Thyroid gland (tissue), 4 donors: ENCODE measurements around the gene XBP1. TPM values are rescaled to one million over a fixed set of nuclear protein-coding genes. Genes with fewer than 3 reads are reported as not detected.
"Not testable (repeated sequence)": the region's sequence is repeated elsewhere in the genome, so short reads cannot be mapped to it uniquely, and the experiment has no call there.

ENCODE experiments used
- DNase-seq, 2 donors: peaks; one replicate each; pipeline ENCODE4 v3.0.0-alpha.2; 2019
- H3K27ac ChIP-seq, 3 donors: fragments of 200-600 bp; sonication (generic); 1 replicate in 2 of 3; 2 replicates in 1 of 3; pipeline ENCODE4 v1.5.1; 2016 to 2019; ENCODE audit warnings: mild to moderate bottlenecking in 1 of 3, moderate library complexity in 1 of 3
- H3K27me3 ChIP-seq: fragments of 200-600 bp; sonication (generic); one replicate; pipeline ENCODE4 v1.5.1; 2019
- H3K36me3 ChIP-seq, 2 donors: fragments of 200-600 bp; sonication (generic); one replicate each; pipeline ENCODE4 v1.5.1; 2016 to 2019
- H3K4me1 ChIP-seq, 2 donors: fragments of 200-600 bp; sonication (generic); one replicate each; pipeline ENCODE4 v1.5.1; 2017 to 2019
- H3K4me3 ChIP-seq, 3 donors: fragments of 200-600 bp; sonication (generic); replicated peaks in 1 of 3; 1 replicate in 2 of 3; 2 replicates in 1 of 3; pipeline ENCODE4 v1.5.1; 2016; ENCODE audit warnings: mild to moderate bottlenecking in 1 of 3
- H3K9me3 ChIP-seq: fragments of 200-600 bp; sonication (generic); one replicate; pipeline ENCODE4 v1.5.1; 2017
- POLR2A ChIP-seq, 2 donors: fragments of 450-650 bp; IDR thresholded peaks; one replicate each; pipeline ENCODE4 v1.6.1; 2017; ENCODE audit warnings: antibody characterized with exemption in 2 of 2, mild to moderate bottlenecking in 2 of 2, moderate library complexity in 1 of 2
- WGBS, 2 donors: methylation state at CpG; one replicate each; pipeline ENCODE4 v1.1.5; 2017; 5-methylcytosine and 5-hydroxymethylcytosine counted together
- intact Hi-C: fragments of 100-400 bp; cut with DNase I; formaldehyde crosslinking; loops from one replicate; pipeline ENCODE4 v1.15.1; 2023
- small RNA-seq: library from RNA; depleted of rRNA; stranded (forward); fragments of <200 nt; gene quantifications from one replicate; pipeline ENCODE3, GENCODE V24; 2016
- total RNA-seq, 4 donors: library from RNA; depleted of rRNA; stranded (reverse); fragments of >200 nt; gene quantifications; one replicate each; pipeline ENCODE4 v1.2.3, GENCODE V29; 2016
- TF ChIP-seq, protein P1 (sequence below), 6 experiments: fragments of 200-600 bp in 3 of 6; fragments of 450-650 bp in 3 of 6; sonication (generic) in 3 of 6; IDR thresholded peaks; one replicate each; pipeline ENCODE4 v1.5.1; 2016 to 2019; ENCODE audit warnings: antibody characterized with exemption in 6 of 6, mild to moderate bottlenecking in 2 of 6, inconsistent platforms in 1 of 6, moderate library complexity in 1 of 6

The XBP1 gene
- total RNA-seq, 4 donors from 2014 or later: 301 to 513 (median 421) TPM

- TF ChIP-seq, protein P1, sequence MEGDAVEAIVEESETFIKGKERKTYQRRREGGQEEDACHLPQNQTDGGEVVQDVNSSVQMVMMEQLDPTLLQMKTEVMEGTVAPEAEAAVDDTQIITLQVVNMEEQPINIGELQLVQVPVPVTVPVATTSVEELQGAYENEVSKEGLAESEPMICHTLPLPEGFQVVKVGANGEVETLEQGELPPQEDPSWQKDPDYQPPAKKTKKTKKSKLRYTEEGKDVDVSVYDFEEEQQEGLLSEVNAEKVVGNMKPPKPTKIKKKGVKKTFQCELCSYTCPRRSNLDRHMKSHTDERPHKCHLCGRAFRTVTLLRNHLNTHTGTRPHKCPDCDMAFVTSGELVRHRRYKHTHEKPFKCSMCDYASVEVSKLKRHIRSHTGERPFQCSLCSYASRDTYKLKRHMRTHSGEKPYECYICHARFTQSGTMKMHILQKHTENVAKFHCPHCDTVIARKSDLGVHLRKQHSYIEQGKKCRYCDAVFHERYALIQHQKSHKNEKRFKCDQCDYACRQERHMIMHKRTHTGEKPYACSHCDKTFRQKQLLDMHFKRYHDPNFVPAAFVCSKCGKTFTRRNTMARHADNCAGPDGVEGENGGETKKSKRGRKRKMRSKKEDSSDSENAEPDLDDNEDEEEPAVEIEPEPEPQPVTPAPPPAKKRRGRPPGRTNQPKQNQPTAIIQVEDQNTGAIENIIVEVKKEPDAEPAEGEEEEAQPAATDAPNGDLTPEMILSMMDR (IDR thresholded peaks at IDR 0.05): no peak
- no peak for TF ChIP-seq POLR2A (IDR thresholded peaks at IDR 0.05)
- no peaks in the 10 kb centered on the region for H3K9me3 ChIP-seq
- intact Hi-C loops: no loop called here
Observed at GRCh38 chr22:28761449-28761755, 39.0 kb downstream of the XBP1 start.

DNA sequence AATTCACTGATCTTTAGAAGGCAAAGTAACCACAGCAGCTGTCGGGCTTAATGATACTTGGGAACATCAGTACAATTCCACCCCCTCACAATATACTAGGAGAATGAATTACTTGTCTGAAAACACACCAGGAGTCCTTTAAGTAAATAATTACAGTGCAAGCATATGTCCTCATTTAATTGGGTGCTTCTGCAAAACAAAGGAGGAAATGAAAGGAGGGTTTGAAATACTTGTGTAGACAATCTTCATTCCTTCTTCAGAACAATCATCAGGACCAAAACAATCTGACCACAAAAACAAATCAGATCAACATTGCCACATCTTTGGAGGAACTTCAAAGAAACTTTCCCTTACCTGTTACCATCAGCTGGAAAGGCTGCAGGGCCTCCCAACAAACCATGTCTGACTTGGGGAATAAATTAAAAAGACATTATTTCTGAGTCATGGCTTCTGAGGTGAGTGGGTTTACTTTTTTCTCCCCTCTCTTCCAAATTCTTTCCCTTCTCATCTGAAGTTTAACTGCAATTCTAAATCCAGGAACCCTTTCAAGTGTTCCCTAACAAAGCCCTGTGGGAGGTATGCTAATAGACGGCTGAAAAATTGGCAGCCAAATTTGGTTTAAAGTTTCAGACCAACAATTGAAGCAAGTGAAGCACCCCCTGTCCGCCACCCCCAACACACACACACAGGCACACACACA lies 40.4 kb downstream of the XBP1 start:
- intact Hi-C loops: no loop called here
- H3K27ac ChIP-seq: peak overlapping the region; percentile 7 to 40 (median 12)

More at GRCh38 chr22:28761449-28761755, 39.0 kb downstream of the XBP1 start:
- 94 to 97% methylated on average over 10 of the region's 10 CpGs for WGBS, 2 donors
- peaks cover 4 to 10% of the 10 kb centered on the region in 2 donors for H3K4me1 ChIP-seq
- H3K4me3 ChIP-seq: no peak overlapping the region
- DNase-seq: no peak
- H3K27ac ChIP-seq: no peak overlapping the region
- H3K27me3 ChIP-seq: no peaks in the 10 kb centered on the region
- no peaks in the 10 kb centered on the region for H3K36me3 ChIP-seq

GRCh38 chr22:28754512-28754911 lies 45.9 kb downstream of the XBP1 start:
- H3K4me1 ChIP-seq, H3K36me3 ChIP-seq, H3K27ac ChIP-seq, H3K9me3 ChIP-seq, H3K27me3 ChIP-seq, DNase-seq, intact Hi-C loops, H3K4me3 ChIP-seq: not testable (repeated sequence)
- WGBS, 2 donors: 91 to 100% methylated on average over 3 of the region's 3 CpGs

More for the DNA sequence above, 40.4 kb downstream of the XBP1 start:
- H3K4me1 ChIP-seq: peaks cover 4 to 10% of the 10 kb centered on the region in 2 donors
- TF ChIP-seq, protein P1 (IDR thresholded peaks at IDR 0.05): no peak
- TF ChIP-seq POLR2A (IDR thresholded peaks at IDR 0.05): no peak
- 30 to 39% methylated on average over 3 of the region's 3 CpGs for WGBS, 2 donors
- H3K27me3 ChIP-seq: no peaks in the 10 kb centered on the region
- peak in 1 of 2 donors; percentile 34 for DNase-seq
- no peaks in the 10 kb centered on the region for H3K9me3 ChIP-seq
- H3K4me3 ChIP-seq: no peak overlapping the region
- no peaks in the 10 kb centered on the region for H3K36me3 ChIP-seq

GRCh38 chr22:28750471-28750881 lies 49.9 kb downstream of the XBP1 start:
- Histone ChIP-seq H3K9me3 (no peaks in the 10 kb centered on the region), H3K27ac (peak overlapping the region in 1 of 3 donors; percentile 11), H3K36me3 (peaks cover 15% of the 10 kb centered on the region in 2 donors), H3K27me3 (no peaks in the 10 kb centered on the region), H3K4me3 (no peak overlapping the region), H3K4me1 (no peaks in the 10 kb centered on the region)
- TF ChIP-seq POLR2A (IDR thresholded peaks at IDR 0.05): no peak
- TF ChIP-seq, protein P1 (IDR thresholded peaks at IDR 0.05): no peak
- DNase-seq: no peak
- WGBS, 2 donors: 71 to 74% methylated on average over 6 of the region's 6 CpGs
- intact Hi-C loops: no loop called here

Small RNAs within 50 kb of the gene (small RNA-seq; reads per million reads assigned to genes)
- not detected for gene Z93930.1

Other genes with a start within 250 kb of the XBP1 start
- 10 to 100 TPM; 49.8 to 99.7 (median 79.7) TPM for gene TTC28, start 120.7 kb downstream of the XBP1 start, total RNA-seq
- 10 to 100 TPM in 2 of 4 donors, 1 to 10 TPM in 2; 7.1 to 16.0 (median 9.4) TPM for gene CHEK2, start 58.7 kb downstream of the XBP1 start, total RNA-seq
- gene HSCB, start 58.5 kb downstream of the XBP1 start, total RNA-seq: 10 to 100 TPM; 10.7 to 30.6 (median 25.6) TPM
- 10 to 100 TPM; 21.2 to 40.2 (median 26.5) TPM for gene CCDC117, start 27.9 kb downstream of the XBP1 start, total RNA-seq
- 10 to 100 TPM; 10.4 to 18.0 (median 14.2) TPM for gene ZNRF3, start 83.0 kb upstream of the XBP1 start, total RNA-seq